Type B pancreatic cell (in vitro differentiated cells): ENCODE results near the gene MANBA. TPM values are rescaled to one million over a fixed set of nuclear protein-coding genes. Genes with fewer than 3 reads are reported as not detected.

Experiments
- DNase-seq: peaks from one replicate; pipeline ENCODE4 v3.0.0; 2021; ENCODE audit warnings: mixed read lengths; ENCODE audit not compliant: unreplicated experiment; ENCODE audit errors: extremely low spot score
- H3K27ac Mint-ChIP-seq: 2 replicates; pipeline ENCODE4 v1.8.0; 2021; ENCODE audit warnings: mild to moderate bottlenecking, mixed read lengths
- H3K27me3 Mint-ChIP-seq: 2 replicates; pipeline ENCODE4 v1.8.0; 2021; ENCODE audit warnings: mixed read lengths
- H3K36me3 Mint-ChIP-seq: 2 replicates; pipeline ENCODE4 v1.8.0; 2021; ENCODE audit warnings: mixed read lengths
- H3K4me1 Mint-ChIP-seq: one replicate; pipeline ENCODE4 v1.8.0; 2021; ENCODE audit warnings: mixed read lengths; ENCODE audit not compliant: unreplicated experiment
- H3K4me3 Mint-ChIP-seq: 2 replicates; pipeline ENCODE4 v1.8.0; 2021; ENCODE audit warnings: mild to moderate bottlenecking, mixed read lengths
- H3K9me3 Mint-ChIP-seq: 2 replicates; pipeline ENCODE4 v1.8.0; 2021; ENCODE audit warnings: mixed read lengths
- CTCF ChIP-seq: fragments of 200-600 bp; sonication (generic); conservative IDR thresholded peaks from 2 replicates; pipeline ENCODE4 v1.5.0; 2021; ENCODE audit warnings: antibody characterized with exemption, mild to moderate bottlenecking
- total RNA-seq: library from RNA; stranded (reverse); gene quantifications from 2 replicates; pipeline ENCODE4 v1.2.1, GENCODE V29; 2021; ENCODE audit warnings: low replicate concordance

The MANBA gene
- total RNA-seq, 1 donor from 2014 or later, result 32.4 TPM

- Mint-ChIP-seq H3K36me3 (peaks cover 38% of the 10 kb centered on the region), H3K4me3 (no peak overlapping the region), H3K9me3 (no peaks in the 10 kb centered on the region), H3K4me1 (no peaks in the 10 kb centered on the region), H3K27me3 (no peaks in the 10 kb centered on the region), H3K27ac (no peak overlapping the region)
- no peak for DNase-seq
- no peak for TF ChIP-seq CTCF
These were observed 39.0 kb upstream of the MANBA start for GRCh38 chr4:102799816-102800215.

DNA sequence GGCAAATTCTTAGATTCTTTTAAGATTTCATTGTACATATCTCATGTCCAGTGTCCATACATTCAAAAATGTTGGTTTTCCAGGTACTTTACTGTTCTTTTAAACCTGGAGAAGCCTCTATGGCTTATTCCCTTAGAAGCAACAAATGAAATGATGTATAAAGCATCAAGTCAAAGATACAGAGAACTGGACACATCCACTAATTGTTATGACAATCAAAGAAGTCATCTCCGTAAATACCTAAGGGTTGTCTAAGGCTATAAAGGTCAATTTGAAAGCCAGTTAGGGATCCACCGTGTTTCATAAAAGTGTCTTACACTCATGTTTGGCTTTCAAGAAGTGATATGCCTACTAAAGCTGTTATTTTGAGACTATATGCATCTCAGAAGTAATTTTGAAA is 34.2 kb upstream of the MANBA start:
- no peaks in the 10 kb centered on the region for H3K9me3 Mint-ChIP-seq
- no peaks in the 10 kb centered on the region for H3K4me1 Mint-ChIP-seq
- no peak for TF ChIP-seq CTCF
- H3K27ac Mint-ChIP-seq, result no peak overlapping the region
- H3K4me3 Mint-ChIP-seq, result no peak overlapping the region
- no peaks in the 10 kb centered on the region for H3K27me3 Mint-ChIP-seq
- H3K36me3 Mint-ChIP-seq, result peaks cover 46% of the 10 kb centered on the region
- DNase-seq, result no peak

GRCh38 chr4:102792361-102792936 is 31.7 kb upstream of the MANBA start:
- TF ChIP-seq CTCF, result no peak
- Mint-ChIP-seq H3K27ac (no peak overlapping the region), H3K27me3 (no peaks in the 10 kb centered on the region), H3K9me3 (no peaks in the 10 kb centered on the region), H3K4me3 (no peak overlapping the region), H3K4me1 (no peaks in the 10 kb centered on the region), H3K36me3 (peaks cover 42% of the 10 kb centered on the region)
- no peak for DNase-seq

DNA sequence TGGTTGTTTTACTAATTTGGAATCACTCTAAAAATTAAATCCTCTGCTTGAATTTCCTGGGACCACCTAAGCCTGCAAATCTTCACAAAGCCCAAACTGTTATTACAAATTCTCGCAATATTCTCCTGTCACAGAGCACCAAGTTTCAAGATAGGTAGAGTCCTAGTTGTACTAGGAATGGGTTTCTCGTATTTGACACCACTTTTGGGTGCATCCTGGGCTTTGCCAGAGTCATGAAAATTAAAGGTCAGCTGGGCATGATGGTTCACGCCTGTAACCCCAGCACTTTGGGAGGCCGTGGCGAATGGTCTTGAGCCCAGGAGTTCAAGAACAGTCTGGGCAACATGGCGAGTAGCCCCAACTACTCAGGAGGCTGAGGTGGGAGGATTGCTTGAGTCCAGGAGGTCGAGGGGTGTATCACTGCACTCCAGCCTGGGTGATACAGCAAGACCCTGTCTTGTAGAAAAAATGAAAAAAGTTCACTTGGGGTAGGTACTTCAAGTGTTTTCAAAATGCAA is 30.6 kb upstream of the MANBA start:
- Mint-ChIP-seq H3K4me1 (no peaks in the 10 kb centered on the region), H3K9me3 (no peaks in the 10 kb centered on the region), H3K27ac (no peak overlapping the region), H3K4me3 (no peak overlapping the region), H3K36me3 (peaks cover 43% of the 10 kb centered on the region), H3K27me3 (no peaks in the 10 kb centered on the region)
- no peak for DNase-seq
- TF ChIP-seq CTCF, result no peak

GRCh38 chr4:102789317-102789717 is 28.5 kb upstream of the MANBA start:
- peaks cover 25% of the 10 kb centered on the region for H3K36me3 Mint-ChIP-seq
- H3K27ac Mint-ChIP-seq, result peak overlapping the region; percentile 16

More at GRCh38 chr4:102789317-102789717, 28.5 kb upstream of the MANBA start:
- H3K9me3 Mint-ChIP-seq, result no peaks in the 10 kb centered on the region
- H3K27me3 Mint-ChIP-seq, result no peaks in the 10 kb centered on the region
- TF ChIP-seq CTCF, result no peak
- no peaks in the 10 kb centered on the region for H3K4me1 Mint-ChIP-seq
- H3K4me3 Mint-ChIP-seq, result no peak overlapping the region
- DNase-seq, result no peak
